T-helper 17 cell (primary cell): ENCODE measurements around the gene FBXO22. TPM values are rescaled to one million over a fixed set of nuclear protein-coding genes. Genes with fewer than 3 reads are reported as not detected.

Experiments used
- ATAC-seq: fragments of 150-1000 bp; cut with Tn5 transposase; 2 replicates; pipeline ENCODE4 v1.10.0; 2021; ENCODE audit warnings: mild to moderate bottlenecking, moderate library complexity
- DNase-seq, 3 donors: peaks; one replicate each; pipeline versions ENCODE4 v3.0.0 to v3.0.0-alpha.2; 2020 to 2021
- H3K9me3 ChIP-seq: one replicate; pipeline ENCODE4 v1.7.0; 2013; ENCODE audit warnings: low read length, mild to moderate bottlenecking; ENCODE audit not compliant: control insufficient read depth, poor library complexity, severe bottlenecking
- H3K27ac Mint-ChIP-seq: one replicate; pipeline ENCODE4 v1.8.0; 2022; ENCODE audit warnings: mild to moderate bottlenecking, moderate library complexity, mixed read lengths
- H3K27me3 Mint-ChIP-seq: one replicate; pipeline ENCODE4 v1.8.0; 2022; ENCODE audit warnings: mixed read lengths
- H3K36me3 Mint-ChIP-seq: one replicate; pipeline ENCODE4 v1.8.0; 2022; ENCODE audit warnings: low read depth, mixed read lengths
- H3K4me1 Mint-ChIP-seq: one replicate; pipeline ENCODE4 v1.8.0; 2022; ENCODE audit warnings: mild to moderate bottlenecking, mixed read lengths
- H3K4me3 Mint-ChIP-seq: one replicate; pipeline ENCODE4 v1.8.0; 2022; ENCODE audit warnings: mild to moderate bottlenecking, moderate library complexity, mixed read lengths
- total RNA-seq, 4 donors: library from RNA in 2 of 4; stranded (reverse) in 2 of 4; gene quantifications; one replicate each; pipeline ENCODE4 v1.2.3 and lab custom pipeline; 2022 to 2026

The FBXO22 gene
- total RNA-seq, 2 donors from 2014 or later: 7.1 to 9.0 TPM

DNA sequence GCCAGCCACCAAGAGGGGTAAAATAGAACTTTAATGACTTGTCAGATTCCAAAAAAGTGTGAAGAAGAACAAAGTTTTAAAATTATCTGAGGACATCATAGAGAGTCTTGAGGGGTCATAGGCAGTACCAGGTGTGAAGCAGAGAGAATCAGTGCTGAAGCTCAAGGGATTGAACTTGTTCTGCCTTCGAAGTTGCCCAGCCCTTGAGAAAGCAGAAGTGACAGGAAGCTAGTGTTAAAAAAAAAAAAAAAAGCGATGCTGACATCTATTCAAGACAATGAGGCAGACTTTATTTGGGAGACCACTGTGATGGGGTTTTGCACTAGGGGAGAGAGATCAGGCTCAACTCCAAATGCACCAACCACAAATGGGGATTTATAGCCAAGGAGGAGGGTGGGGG is 21.8 kb downstream of the FBXO22 start:
- peaks cover 18% of the 10 kb centered on the region for H3K36me3 Mint-ChIP-seq
- peak overlapping the region; percentile 61 for H3K27ac Mint-ChIP-seq
- ATAC-seq: no peak
- DNase-seq: no peak
- no peaks in the 10 kb centered on the region for H3K9me3 ChIP-seq
- no peaks in the 10 kb centered on the region for H3K27me3 Mint-ChIP-seq
- peaks cover 40% of the 10 kb centered on the region for H3K4me1 Mint-ChIP-seq
- H3K4me3 Mint-ChIP-seq: no peak overlapping the region

DNA sequence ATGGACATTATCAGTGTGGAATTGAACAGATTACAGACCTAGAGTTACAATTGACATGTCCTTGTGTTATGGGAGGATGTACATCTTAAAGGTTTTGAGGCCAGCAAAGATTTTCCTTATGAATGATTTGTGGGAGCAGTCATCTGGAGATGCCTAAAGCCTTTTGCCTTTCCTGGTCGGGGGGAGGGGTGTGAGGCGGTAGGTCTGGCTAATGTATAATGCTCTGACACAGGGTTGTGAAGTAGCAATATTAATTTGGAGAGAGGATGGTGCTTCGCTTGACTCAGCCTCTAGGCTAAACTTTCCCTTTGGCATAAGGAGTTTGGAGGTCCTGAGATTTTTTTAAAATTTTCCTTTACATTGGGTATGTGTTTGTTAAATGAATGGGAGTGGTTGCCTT is 23.3 kb downstream of the FBXO22 start:
- peaks cover 42% of the 10 kb centered on the region for H3K4me1 Mint-ChIP-seq
- no peaks in the 10 kb centered on the region for H3K27me3 Mint-ChIP-seq
- DNase-seq: no peak
- peak overlapping the region; percentile 51 for H3K27ac Mint-ChIP-seq
- peaks cover 18% of the 10 kb centered on the region for H3K36me3 Mint-ChIP-seq
- ATAC-seq: no peak
- no peak overlapping the region for H3K4me3 Mint-ChIP-seq
- H3K9me3 ChIP-seq: no peaks in the 10 kb centered on the region

DNA sequence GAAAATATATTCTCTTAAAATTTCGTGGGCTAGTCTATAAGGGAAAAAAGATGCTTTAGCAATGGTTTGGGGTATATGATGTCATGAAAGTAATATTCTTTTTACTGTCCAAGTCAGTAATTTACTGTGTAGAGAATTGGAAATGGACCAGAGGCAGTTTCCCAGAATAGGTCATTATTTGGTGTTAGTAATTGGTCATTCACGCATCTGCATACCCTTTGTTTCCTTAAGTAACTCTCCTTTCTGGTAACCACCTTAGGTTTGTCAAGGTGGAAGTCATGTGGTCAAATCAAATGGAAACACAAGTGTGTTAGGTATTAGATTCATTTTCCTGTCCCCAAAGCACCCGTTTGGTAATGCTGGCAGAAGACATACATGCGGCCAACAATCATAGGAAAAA is 23.9 kb downstream of the FBXO22 start:
- Mint-ChIP-seq H3K4me1 (peaks cover 36% of the 10 kb centered on the region), H3K27ac (no peak overlapping the region), H3K4me3 (no peak overlapping the region), H3K36me3 (peaks cover 17% of the 10 kb centered on the region), H3K27me3 (no peaks in the 10 kb centered on the region)
- no peaks in the 10 kb centered on the region for H3K9me3 ChIP-seq
- ATAC-seq (no peak), DNase-seq (no peak)

DNA sequence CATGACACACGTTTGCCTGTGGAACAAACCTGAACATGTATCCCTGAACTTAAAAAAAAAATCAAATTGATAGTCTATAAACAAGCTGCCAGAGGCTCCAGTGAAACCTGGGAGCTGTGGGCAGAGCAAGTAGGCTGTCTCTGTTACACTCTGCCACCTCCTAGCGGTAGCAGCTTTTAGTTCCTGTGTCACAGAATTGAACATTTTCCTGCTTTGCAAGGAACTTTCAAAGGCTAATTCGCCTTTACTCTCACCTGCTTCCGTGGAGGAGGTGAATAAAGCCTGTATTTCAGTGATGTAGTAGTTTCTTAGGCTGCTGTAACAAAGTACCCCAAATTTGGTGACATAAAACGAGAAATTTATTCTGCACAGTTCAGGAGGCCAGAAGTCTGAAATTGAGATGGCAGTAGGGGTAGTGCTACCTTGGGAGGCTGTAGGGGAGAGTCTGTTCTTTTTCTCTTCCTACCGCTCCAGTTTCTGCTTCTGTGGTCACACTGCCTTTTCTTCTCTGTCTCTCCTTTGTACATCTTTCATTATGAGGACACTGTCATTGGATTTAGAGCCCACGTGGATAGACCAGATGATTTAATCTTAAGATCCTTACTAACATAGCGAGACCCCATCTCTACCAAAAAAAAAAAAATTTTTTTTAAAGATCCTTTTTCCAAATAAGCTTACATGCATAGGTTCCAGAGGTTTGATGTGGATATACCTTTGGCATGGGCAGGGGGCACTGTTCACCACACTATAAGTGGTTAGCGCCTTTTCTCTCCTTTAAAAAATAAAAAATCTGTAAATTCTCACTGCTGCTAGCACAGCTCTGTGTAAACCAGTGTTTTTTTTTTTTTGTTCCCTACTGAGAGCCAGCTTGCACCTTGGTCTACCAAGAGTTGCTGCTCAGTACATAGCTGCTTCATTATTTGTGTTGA is 25.3 kb downstream of the FBXO22 start:
- H3K4me3 Mint-ChIP-seq: no peak overlapping the region
- H3K36me3 Mint-ChIP-seq: peaks cover 13% of the 10 kb centered on the region
- H3K27me3 Mint-ChIP-seq: no peaks in the 10 kb centered on the region
- DNase-seq: no peak
- H3K27ac Mint-ChIP-seq: no peak overlapping the region
- H3K4me1 Mint-ChIP-seq: peaks cover 33% of the 10 kb centered on the region
- ATAC-seq: no peak
- no peaks in the 10 kb centered on the region for H3K9me3 ChIP-seq

DNA sequence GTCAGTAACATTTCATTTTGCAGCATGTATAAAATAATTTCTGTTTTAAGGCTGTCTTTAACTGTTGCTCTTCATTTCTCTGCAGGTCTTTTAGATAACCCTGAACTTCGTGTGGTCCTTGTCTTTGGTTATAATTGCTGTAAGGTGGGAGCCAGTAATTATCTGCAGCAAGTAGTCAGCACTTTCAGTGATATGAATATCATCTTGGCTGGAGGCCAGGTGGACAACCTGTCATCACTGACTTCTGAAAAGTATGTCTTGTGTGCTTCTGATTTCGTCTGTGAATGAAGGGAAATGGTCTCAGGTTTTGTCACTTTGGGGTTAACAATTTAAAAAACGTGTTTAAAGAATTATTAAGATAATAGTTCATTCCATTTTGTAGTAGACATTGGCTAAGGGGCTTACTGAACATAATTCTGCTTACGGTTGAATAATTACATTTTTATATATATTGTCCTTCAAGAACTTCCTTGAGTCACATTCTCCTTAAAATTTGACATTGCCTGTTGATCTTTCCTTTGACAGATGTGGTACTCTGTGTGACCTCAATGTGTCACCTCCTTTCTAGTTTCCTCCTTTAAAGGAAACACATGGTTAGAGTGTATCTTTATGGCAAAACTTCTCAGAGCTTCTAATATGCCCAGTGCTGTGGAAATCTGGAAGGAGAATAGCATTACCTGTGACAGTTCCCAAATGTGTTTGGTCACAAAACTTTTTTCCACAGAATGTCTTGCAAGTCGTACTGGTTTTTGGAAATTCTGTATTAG is 26.3 kb downstream of the FBXO22 start:
- no peaks in the 10 kb centered on the region for H3K27me3 Mint-ChIP-seq
- ATAC-seq: no peak
- H3K36me3 Mint-ChIP-seq: peaks cover 9% of the 10 kb centered on the region
- no peak overlapping the region for H3K4me3 Mint-ChIP-seq
- no peak overlapping the region for H3K27ac Mint-ChIP-seq
- DNase-seq: no peak
- H3K4me1 Mint-ChIP-seq: peaks cover 29% of the 10 kb centered on the region
- H3K9me3 ChIP-seq: no peaks in the 10 kb centered on the region

DNA sequence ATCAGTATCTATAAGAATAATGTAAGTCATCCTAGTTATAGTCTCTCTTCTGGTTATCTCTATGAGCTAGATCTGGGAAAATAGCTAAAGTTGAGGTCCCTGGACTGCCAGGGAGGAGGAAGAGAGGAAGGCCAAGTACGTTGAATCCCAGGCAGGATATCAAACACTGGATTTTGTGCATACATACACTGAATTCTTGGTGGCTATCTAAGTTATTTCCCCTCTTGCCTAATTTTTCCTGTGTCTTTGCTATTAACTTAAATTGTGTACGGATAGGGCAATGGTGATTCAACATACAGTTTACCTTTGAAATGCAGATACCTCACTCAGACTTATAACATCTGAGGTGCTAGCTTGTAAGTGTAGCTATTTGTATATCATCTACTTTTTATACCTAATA is 27.2 kb downstream of the FBXO22 start:
- H3K4me3 Mint-ChIP-seq: no peak overlapping the region
- peaks cover 7% of the 10 kb centered on the region for H3K36me3 Mint-ChIP-seq
- H3K27me3 Mint-ChIP-seq: no peaks in the 10 kb centered on the region
- H3K9me3 ChIP-seq: no peaks in the 10 kb centered on the region
- peaks cover 25% of the 10 kb centered on the region for H3K4me1 Mint-ChIP-seq
- H3K27ac Mint-ChIP-seq: no peak overlapping the region
- ATAC-seq (no peak), DNase-seq (no peak)

DNA sequence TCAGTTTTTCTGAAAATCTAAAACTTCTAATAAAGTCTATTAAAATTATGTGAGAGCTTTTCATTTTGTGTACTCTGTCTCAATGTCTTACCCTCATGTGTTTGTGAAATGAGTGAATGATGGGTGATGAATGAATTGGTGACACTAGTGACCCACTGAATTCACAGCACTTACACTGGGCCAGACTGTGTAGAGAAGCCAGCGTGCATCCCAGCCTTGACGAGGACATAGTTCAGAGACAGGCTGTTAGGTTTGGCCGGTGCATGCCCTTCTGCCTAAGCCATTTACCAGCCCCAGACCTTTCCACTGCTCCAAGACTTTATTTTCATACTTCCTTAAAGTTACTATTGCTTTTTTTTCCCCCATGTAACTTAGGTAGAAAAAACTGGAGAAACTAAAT is 38.8 kb downstream of the FBXO22 start:
- no peak overlapping the region for H3K27ac Mint-ChIP-seq
- DNase-seq (no peak), ATAC-seq (no peak)
- H3K4me3 Mint-ChIP-seq: no peak overlapping the region
- H3K27me3 Mint-ChIP-seq: peaks cover 13% of the 10 kb centered on the region
- H3K4me1 Mint-ChIP-seq: no peaks in the 10 kb centered on the region
- no peaks in the 10 kb centered on the region for H3K9me3 ChIP-seq
- H3K36me3 Mint-ChIP-seq: peaks cover 5% of the 10 kb centered on the region

DNA sequence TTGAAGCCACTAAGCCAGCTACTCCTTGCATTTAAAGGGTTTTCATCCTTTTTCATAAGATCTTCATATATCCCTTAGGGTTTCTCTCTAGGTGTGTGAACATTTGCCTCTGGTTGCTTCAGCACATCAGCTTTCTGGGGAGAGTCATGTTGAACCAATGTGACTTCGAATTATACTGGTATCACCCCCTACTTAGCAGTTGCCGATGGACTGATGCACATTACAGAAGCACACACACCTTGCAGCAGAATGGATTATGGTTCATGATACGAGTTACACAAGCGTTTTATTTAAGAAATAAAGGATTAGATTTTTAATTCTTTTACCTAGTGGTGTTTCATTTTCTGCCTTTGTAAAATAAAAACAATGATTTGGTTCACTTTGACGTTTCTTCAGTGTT is 39.6 kb downstream of the FBXO22 start:
- H3K36me3 Mint-ChIP-seq: peaks cover 5% of the 10 kb centered on the region
- DNase-seq (no peak), ATAC-seq (no peak)
- H3K4me1 Mint-ChIP-seq: no peaks in the 10 kb centered on the region
- no peak overlapping the region for H3K4me3 Mint-ChIP-seq
- no peak overlapping the region for H3K27ac Mint-ChIP-seq
- no peaks in the 10 kb centered on the region for H3K9me3 ChIP-seq
- peaks cover 19% of the 10 kb centered on the region for H3K27me3 Mint-ChIP-seq

DNA sequence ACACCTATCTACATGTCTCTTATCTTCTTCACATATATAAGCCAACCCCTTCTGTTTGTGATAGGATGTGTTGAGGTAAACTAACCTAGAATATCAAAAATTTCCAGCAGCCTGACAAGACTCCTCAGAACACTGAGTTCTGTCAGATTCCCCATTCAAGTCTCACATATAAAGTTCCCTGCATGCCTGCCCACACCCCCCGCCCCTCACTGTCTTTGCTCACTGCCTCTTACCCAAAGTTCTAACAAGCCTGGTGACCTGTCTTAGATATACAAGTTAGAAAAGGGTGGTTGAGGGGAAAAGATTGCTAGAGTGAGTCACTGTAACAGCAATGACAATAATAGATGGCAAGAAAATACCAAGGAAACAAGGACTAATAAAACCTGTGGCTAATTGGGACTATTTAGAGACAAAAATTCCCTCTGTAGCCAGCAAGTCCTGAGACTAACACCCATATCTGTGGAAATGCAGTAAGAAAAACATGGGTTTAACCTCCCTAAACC is 40.1 kb downstream of the FBXO22 start:
- no peaks in the 10 kb centered on the region for H3K9me3 ChIP-seq
- no peak overlapping the region for H3K4me3 Mint-ChIP-seq
- no peak for DNase-seq
- no peak overlapping the region for H3K27ac Mint-ChIP-seq
- no peak for ATAC-seq
- H3K27me3 Mint-ChIP-seq: peaks cover 22% of the 10 kb centered on the region
- H3K36me3 Mint-ChIP-seq: no peaks in the 10 kb centered on the region
- H3K4me1 Mint-ChIP-seq: no peaks in the 10 kb centered on the region

DNA sequence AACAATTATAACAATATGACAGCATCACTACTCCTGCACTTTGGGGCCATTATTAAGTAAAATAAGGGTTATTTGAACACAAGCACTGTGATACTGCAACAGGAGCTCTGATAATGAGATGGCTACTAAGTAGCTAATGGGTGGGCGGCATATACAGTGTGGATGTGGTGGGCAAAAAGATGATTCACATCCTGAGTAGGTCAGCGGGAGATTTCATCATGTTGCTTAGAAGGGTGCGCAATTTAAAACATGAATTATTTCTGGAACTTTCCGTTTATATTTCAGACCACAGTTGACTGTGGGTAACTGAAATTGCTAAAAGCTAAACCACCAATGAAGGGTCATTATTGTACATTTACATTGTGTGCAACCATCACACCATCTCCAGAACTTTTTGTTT is 42.3 kb downstream of the FBXO22 start:
- H3K27me3 Mint-ChIP-seq: peaks cover 39% of the 10 kb centered on the region
- no peak overlapping the region for H3K4me3 Mint-ChIP-seq
- no peak for DNase-seq
- no peak for ATAC-seq
- no peaks in the 10 kb centered on the region for H3K36me3 Mint-ChIP-seq
- H3K4me1 Mint-ChIP-seq: no peaks in the 10 kb centered on the region
- no peaks in the 10 kb centered on the region for H3K9me3 ChIP-seq
- no peak overlapping the region for H3K27ac Mint-ChIP-seq

DNA sequence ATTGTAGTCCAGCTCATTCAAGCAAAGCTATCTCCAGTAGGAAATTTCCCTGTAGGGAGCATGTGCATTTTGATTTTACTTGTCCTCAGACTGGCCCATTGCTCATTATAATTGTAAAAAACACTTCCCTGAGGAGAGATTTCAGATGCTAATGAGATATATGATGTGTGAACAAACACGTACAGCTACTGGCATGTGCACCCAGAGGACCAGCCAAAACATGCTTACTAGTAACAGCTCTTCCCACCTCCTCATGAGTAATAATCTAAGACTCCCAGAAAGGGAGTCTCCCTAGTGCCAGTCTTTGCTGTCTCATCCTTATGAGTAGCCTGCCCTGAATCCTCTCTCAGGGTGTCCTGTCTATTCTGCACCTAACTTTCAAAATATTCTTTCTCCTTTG is 43.4 kb downstream of the FBXO22 start:
- no peaks in the 10 kb centered on the region for H3K9me3 ChIP-seq
- peaks cover 47% of the 10 kb centered on the region for H3K27me3 Mint-ChIP-seq

DNA sequence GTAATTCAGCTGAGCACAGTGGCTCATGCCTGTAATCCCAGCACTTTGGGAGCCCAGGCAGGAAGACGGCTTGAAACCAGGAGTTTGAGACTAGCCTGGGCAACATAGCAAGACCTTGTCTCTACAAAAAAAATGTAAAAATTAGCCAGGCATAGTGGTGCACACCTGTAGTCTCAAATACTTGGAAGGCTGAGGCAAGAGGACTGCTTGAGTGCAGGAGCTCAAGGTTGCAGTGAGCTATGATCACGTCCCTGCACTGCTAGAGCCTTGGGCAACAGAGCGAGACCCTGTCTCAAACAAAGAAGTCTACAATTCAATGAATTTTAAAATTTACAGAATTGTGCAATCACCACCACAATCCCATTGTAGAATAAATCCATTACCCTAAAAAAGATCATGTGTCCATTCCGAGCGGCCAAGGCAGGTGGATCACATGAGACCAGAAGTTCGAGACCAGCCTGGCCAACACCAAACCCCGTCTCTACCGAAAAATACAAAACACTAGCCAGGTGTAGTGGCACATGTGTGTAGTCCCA is 45.2 kb downstream of the FBXO22 start:
- peaks cover 56% of the 10 kb centered on the region for H3K27me3 Mint-ChIP-seq

More for the DNA sequence above, 43.4 kb downstream of the FBXO22 start:
- H3K36me3 Mint-ChIP-seq: no peaks in the 10 kb centered on the region
- H3K4me1 Mint-ChIP-seq: no peaks in the 10 kb centered on the region
- no peak overlapping the region for H3K27ac Mint-ChIP-seq
- DNase-seq: no peak
- no peak overlapping the region for H3K4me3 Mint-ChIP-seq
- ATAC-seq: no peak

DNA sequence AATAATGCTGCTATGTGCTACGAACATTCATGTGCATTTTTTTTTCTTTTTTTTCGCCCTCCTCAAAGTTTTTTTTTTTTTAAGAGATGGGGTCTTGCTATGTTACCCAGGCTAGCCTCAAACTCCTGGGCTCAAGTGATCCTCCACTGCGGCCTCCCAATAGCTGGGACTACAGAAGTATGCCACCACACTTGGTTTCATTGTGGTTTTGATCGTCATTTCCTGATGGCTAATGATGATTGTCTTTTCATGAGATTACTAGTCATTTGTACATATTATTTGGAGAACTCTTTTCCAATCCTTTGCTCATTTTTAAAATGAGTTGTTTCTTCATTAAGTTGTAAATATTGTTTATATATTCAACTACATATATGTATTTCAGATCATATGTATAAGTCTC is 48.8 kb downstream of the FBXO22 start:
- Mint-ChIP-seq H3K36me3 (no peaks in the 10 kb centered on the region), H3K27ac (no peak overlapping the region), H3K4me1 (peaks cover 5% of the 10 kb centered on the region), H3K27me3 (peaks cover 68% of the 10 kb centered on the region), H3K4me3 (no peak overlapping the region)
- ATAC-seq: no peak
- DNase-seq: no peak
- no peaks in the 10 kb centered on the region for H3K9me3 ChIP-seq

More for the DNA sequence above, 45.2 kb downstream of the FBXO22 start:
- Mint-ChIP-seq H3K36me3 (no peaks in the 10 kb centered on the region), H3K4me1 (peaks cover 5% of the 10 kb centered on the region), H3K27ac (no peak overlapping the region), H3K4me3 (no peak overlapping the region)
- no peak for DNase-seq
- no peaks in the 10 kb centered on the region for H3K9me3 ChIP-seq
- ATAC-seq: no peak
